Natural killer cell (primary cell): ENCODE results near the gene ZRANB1. TPM values are rescaled to one million over a fixed set of nuclear protein-coding genes. Genes with fewer than 3 reads are reported as not detected.

Experiments used
- ATAC-seq, 3 donors: fragments of 150-1000 bp in 2 of 3; fragments of 200-7000 bp in 1 of 3; cut with Tn5 transposase; 1 replicate in 1 of 3; 2 replicates in 2 of 3; pipeline ENCODE4 v1.10.0; 2021; ENCODE audit warnings: mild to moderate bottlenecking in 2 of 3, moderate library complexity in 2 of 3
- DNase-seq, 2 donors: peaks; one replicate each; pipeline versions ENCODE4 v3.0.0 to v3.0.0-alpha.2; 2013 to 2021; ENCODE audit warnings: mixed read lengths in 1 of 2
- H3K27ac ChIP-seq: one replicate; pipeline ENCODE4 v1.5.1; 2013; ENCODE audit warnings: mild to moderate bottlenecking, low read length
- H3K27me3 ChIP-seq: one replicate; pipeline ENCODE4 v1.6.1; 2013; ENCODE audit warnings: low read length; ENCODE audit not compliant: control insufficient read depth, insufficient read depth
- H3K36me3 ChIP-seq: one replicate; pipeline ENCODE4 v1.6.1; 2013; ENCODE audit warnings: low read length; ENCODE audit not compliant: control insufficient read depth, insufficient read depth
- H3K4me1 ChIP-seq: one replicate; pipeline ENCODE4 v1.6.1; 2013; ENCODE audit warnings: low read length; ENCODE audit not compliant: control insufficient read depth, insufficient read depth
- H3K4me3 ChIP-seq: one replicate; pipeline ENCODE4 v1.5.1; 2013; ENCODE audit warnings: low read length
- H3K9me3 ChIP-seq: one replicate; pipeline ENCODE4 v1.6.1; 2013; ENCODE audit warnings: low read length; ENCODE audit not compliant: control insufficient read depth, insufficient read depth
- H3K27ac Mint-ChIP-seq, 2 donors: one replicate each; pipeline ENCODE4 v1.8.0; 2022; ENCODE audit warnings: mild to moderate bottlenecking in 2 of 2, mixed read lengths in 2 of 2, moderate library complexity in 1 of 2
- H3K27me3 Mint-ChIP-seq, 2 donors: one replicate each; pipeline ENCODE4 v1.8.0; 2022; ENCODE audit warnings: low read depth in 2 of 2, mixed read lengths in 2 of 2
- H3K36me3 Mint-ChIP-seq: one replicate; pipeline ENCODE4 v1.8.0; 2022; ENCODE audit warnings: mixed read lengths
- H3K4me1 Mint-ChIP-seq, 2 donors: one replicate each; pipeline ENCODE4 v1.8.0; 2022; ENCODE audit warnings: mixed read lengths in 2 of 2
- H3K4me3 Mint-ChIP-seq: one replicate; pipeline ENCODE4 v1.8.0; 2022; ENCODE audit warnings: mild to moderate bottlenecking, moderate library complexity, mixed read lengths
- H3K9me3 Mint-ChIP-seq, 2 donors: one replicate each; pipeline ENCODE4 v1.8.0; 2022; ENCODE audit warnings: mixed read lengths in 2 of 2
- CTCF ChIP-seq: fragments of 200-600 bp; IDR thresholded peaks from one replicate; pipeline ENCODE4 v1.8.0; 2022; ENCODE audit warnings: antibody characterized with exemption
- WGBS: methylation state at CpG from one replicate; pipeline ENCODE4 v1.1.7; 2013; ENCODE audit warnings: missing lambda C conversion rate; ENCODE audit not compliant: insufficient coverage; 5-methylcytosine and 5-hydroxymethylcytosine counted together
- intact Hi-C: fragments of 100-400 bp; cut with micrococcal nuclease; formaldehyde crosslinking; loops from one replicate; pipeline ENCODE4 v1.14.2; 2022
- total RNA-seq, 4 donors: library from RNA; stranded (reverse); fragments of 120-200 nt in 1 of 4; gene quantifications; one replicate each; pipeline versions ENCODE4 v1.2.3 to v1.2.4, GENCODE V29; 2013 to 2022

The ZRANB1 gene
- total RNA-seq, 3 donors from 2014 or later (not counting 1 experiment from before 2014, with no cell fraction given), result 18.0 to 20.5 (median 18.8) TPM

- Histone ChIP-seq H3K9me3 (no peaks in the 10 kb centered on the region), H3K4me1 (peaks cover 21% of the 10 kb centered on the region), H3K27me3 (no peaks in the 10 kb centered on the region), H3K36me3 (peaks cover 6% of the 10 kb centered on the region), H3K27ac (no peak overlapping the region), H3K4me3 (no peak overlapping the region)
- intact Hi-C loops, result no loop called here
- Mint-ChIP-seq H3K27ac (peak overlapping the region; percentile 78 to 82), H3K36me3 (no peaks in the 10 kb centered on the region), H3K27me3 (no peaks in the 10 kb centered on the region), H3K9me3 (no peaks in the 10 kb centered on the region), H3K4me3 (peak overlapping the region; percentile 28), H3K4me1 (peaks cover 89 to 96% of the 10 kb centered on the region in 2 donors)
- DNase-seq, result no peak
- WGBS, result 92% methylated on average over 7 of the region's 7 CpGs
- no peak for TF ChIP-seq CTCF
- ATAC-seq, result no peak
These were observed 93.8 kb downstream of the ZRANB1 start for GRCh38 chr10:125035588-125036295.

- Histone ChIP-seq H3K36me3 (peaks cover 6% of the 10 kb centered on the region), H3K27me3 (no peaks in the 10 kb centered on the region), H3K27ac (no peak overlapping the region), H3K4me3 (no peak overlapping the region), H3K9me3 (no peaks in the 10 kb centered on the region), H3K4me1 (peaks cover 22% of the 10 kb centered on the region)
- Mint-ChIP-seq H3K4me3 (no peak overlapping the region), H3K27ac (peak overlapping the region; percentile 78 to 82), H3K4me1 (peaks cover 87 to 92% of the 10 kb centered on the region in 2 donors), H3K9me3 (no peaks in the 10 kb centered on the region), H3K27me3 (no peaks in the 10 kb centered on the region), H3K36me3 (no peaks in the 10 kb centered on the region)
- TF ChIP-seq CTCF, result no peak
- intact Hi-C loops, result no loop called here
- DNase-seq (no peak), ATAC-seq (peak in 1 of 3 donors; percentile 17)
- 94% methylated on average over 8 of the region's 8 CpGs for WGBS
These were observed 95.4 kb downstream of the ZRANB1 start for GRCh38 chr10:125037145-125037877.

Other genes with a start within 250 kb of the ZRANB1 start
- gene FAM53B, start 197.7 kb upstream of the ZRANB1 start, total RNA-seq, result 100 to 1,000 TPM in 2 of 3 donors, 10 to 100 TPM in 1; 77.4 to 172 (median 121) TPM
- 10 to 100 TPM; 12.5 to 20.6 (median 20.1) TPM for gene EEF1AKMT2, start 150.2 kb upstream of the ZRANB1 start, total RNA-seq
- gene ABRAXAS2, start 140.3 kb upstream of the ZRANB1 start, total RNA-seq, result 10 to 100 TPM in 2 of 3 donors, 1 to 10 TPM in 1; 7.5 to 10.9 (median 10.2) TPM
- gene CTBP2, start 218.4 kb downstream of the ZRANB1 start, total RNA-seq, result 100 to 1,000 TPM; 120 to 179 (median 124) TPM